Adipocyte (in vitro differentiated cells): ENCODE data around the gene ABCD3.
"Not testable (repeated sequence)": the region's sequence is repeated elsewhere in the genome, so short reads cannot be mapped to it uniquely, and the experiment has no call there.

Source experiments
- DNase-seq: peaks from one replicate; pipeline ENCODE4 v3.0.0-alpha.2; 2015; ENCODE audit warnings: low read depth
- H3K27me3 ChIP-seq: replicated peaks from 2 replicates; pipeline ENCODE4 v1.7.0; 2013; ENCODE audit warnings: mild to moderate bottlenecking, low read length, moderate library complexity; ENCODE audit not compliant: control insufficient read depth, insufficient read depth
- H3K36me3 ChIP-seq: 2 replicates; pipeline ENCODE4 v1.7.0; 2013; ENCODE audit warnings: low read length, mild to moderate bottlenecking, moderate library complexity; ENCODE audit not compliant: control insufficient read depth, insufficient read depth, severe bottlenecking
- H3K4me1 ChIP-seq: 2 replicates; pipeline ENCODE4 v1.7.0; 2013; ENCODE audit warnings: mild to moderate bottlenecking, low read length, moderate library complexity; ENCODE audit not compliant: control insufficient read depth, insufficient read depth
- H3K4me3 ChIP-seq: 2 replicates; pipeline ENCODE4 v1.7.0; 2013; ENCODE audit warnings: mild to moderate bottlenecking, low read length, moderate library complexity
- H3K9ac ChIP-seq: 2 replicates; pipeline ENCODE4 v1.7.0; 2013; ENCODE audit warnings: mild to moderate bottlenecking, low read length, moderate library complexity
- H3K9me3 ChIP-seq: 2 replicates; pipeline ENCODE4 v1.7.0; 2013; ENCODE audit warnings: mild to moderate bottlenecking, low read length, moderate library complexity; ENCODE audit not compliant: control insufficient read depth

ABCD3 gene

GRCh38 chr1:94553323-94553730 lies 135.1 kb downstream of the ABCD3 start:
- Histone ChIP-seq H3K36me3 (no peaks in the 10 kb centered on the region), H3K4me1 (peaks cover 16% of the 10 kb centered on the region), H3K4me3 (no peak overlapping the region), H3K9me3 (no peaks in the 10 kb centered on the region), H3K27me3 (no peaks in the 10 kb centered on the region), H3K9ac (no peak overlapping the region)
- DNase-seq, result peak; percentile 34

- H3K9me3 ChIP-seq, result no peaks in the 10 kb centered on the region
- H3K27me3 ChIP-seq, result no peaks in the 10 kb centered on the region
- DNase-seq, result peak; percentile 1
- peaks cover 16% of the 10 kb centered on the region for H3K4me1 ChIP-seq
- no peaks in the 10 kb centered on the region for H3K36me3 ChIP-seq
- H3K9ac ChIP-seq, result peak overlapping the region; percentile 2
- H3K4me3 ChIP-seq, result no peak overlapping the region
These were observed 135.7 kb downstream of the ABCD3 start for GRCh38 chr1:94553931-94554330.

GRCh38 chr1:94554580-94554979 lies 136.4 kb downstream of the ABCD3 start:
- H3K9me3 ChIP-seq, result no peaks in the 10 kb centered on the region
- peaks cover 16% of the 10 kb centered on the region for H3K4me1 ChIP-seq
- no peak overlapping the region for H3K4me3 ChIP-seq
- no peak overlapping the region for H3K9ac ChIP-seq
- H3K36me3 ChIP-seq, result no peaks in the 10 kb centered on the region
- no peaks in the 10 kb centered on the region for H3K27me3 ChIP-seq
- no peak for DNase-seq

- H3K9me3 ChIP-seq, result no peaks in the 10 kb centered on the region
- H3K27me3 ChIP-seq, result no peaks in the 10 kb centered on the region
- no peak for DNase-seq
- no peak overlapping the region for H3K9ac ChIP-seq
- no peak overlapping the region for H3K4me3 ChIP-seq
- H3K36me3 ChIP-seq, result no peaks in the 10 kb centered on the region
- H3K4me1 ChIP-seq, result peaks cover 19% of the 10 kb centered on the region
These were observed 136.9 kb downstream of the ABCD3 start for GRCh38 chr1:94555091-94555490.

- Histone ChIP-seq H3K4me1 (peaks cover 5% of the 10 kb centered on the region), H3K9me3 (no peaks in the 10 kb centered on the region), H3K36me3 (no peaks in the 10 kb centered on the region), H3K4me3 (no peak overlapping the region), H3K9ac (no peak overlapping the region), H3K27me3 (no peaks in the 10 kb centered on the region)
- peak; percentile 18 for DNase-seq
These were observed 141.7 kb downstream of the ABCD3 start for GRCh38 chr1:94559921-94560320.

- Histone ChIP-seq H3K9ac (no peak overlapping the region), H3K4me1 (peaks cover 5% of the 10 kb centered on the region), H3K4me3 (no peak overlapping the region), H3K36me3 (no peaks in the 10 kb centered on the region), H3K27me3 (no peaks in the 10 kb centered on the region), H3K9me3 (no peaks in the 10 kb centered on the region)
- DNase-seq, result peak; percentile 68
These were observed 142.1 kb downstream of the ABCD3 start for GRCh38 chr1:94560333-94560732.

GRCh38 chr1:94562519-94563260 lies 144.5 kb downstream of the ABCD3 start:
- Histone ChIP-seq H3K36me3 (no peaks in the 10 kb centered on the region), H3K4me3 (no peak overlapping the region)

GRCh38 chr1:94565901-94566300 lies 147.7 kb downstream of the ABCD3 start:
- H3K9ac ChIP-seq, result no peak overlapping the region
- no peak overlapping the region for H3K4me3 ChIP-seq
- no peaks in the 10 kb centered on the region for H3K36me3 ChIP-seq
- H3K9me3 ChIP-seq, result peaks cover 8% of the 10 kb centered on the region
- no peaks in the 10 kb centered on the region for H3K27me3 ChIP-seq
- no peak for DNase-seq
- no peaks in the 10 kb centered on the region for H3K4me1 ChIP-seq

More at GRCh38 chr1:94562519-94563260, 144.5 kb downstream of the ABCD3 start:
- Histone ChIP-seq H3K4me1 (peaks cover 5% of the 10 kb centered on the region), H3K9me3 (no peaks in the 10 kb centered on the region), H3K9ac (no peak overlapping the region), H3K27me3 (no peaks in the 10 kb centered on the region)
- no peak for DNase-seq

- not testable (repeated sequence) for H3K9me3 ChIP-seq, H3K4me1 ChIP-seq, DNase-seq, H3K36me3 ChIP-seq, H3K9ac ChIP-seq, H3K4me3 ChIP-seq, H3K27me3 ChIP-seq
These were observed 148.2 kb downstream of the ABCD3 start for GRCh38 chr1:94566436-94566835.

GRCh38 chr1:94567975-94568607 lies 149.9 kb downstream of the ABCD3 start:
- H3K9me3 ChIP-seq, result peaks cover 14% of the 10 kb centered on the region
- DNase-seq, H3K9ac ChIP-seq, H3K27me3 ChIP-seq, H3K36me3 ChIP-seq, H3K4me1 ChIP-seq, H3K4me3 ChIP-seq: not testable (repeated sequence)
